Colon (tissue), 2 donors: ENCODE data around the gene LACTBL1.

Experiments
- FAIRE-seq: peaks from 2 replicates; lab custom pipeline; 2012; peaks lifted over from hg19 to GRCh38; lab: Jason Lieb, UNC
- donor health status: control.
- donor health status: control.

LACTBL1 gene

GRCh38 chr1:22944346-22945055 is 28.2 kb downstream of the LACTBL1 start:
- no peak for FAIRE-seq

DNA sequence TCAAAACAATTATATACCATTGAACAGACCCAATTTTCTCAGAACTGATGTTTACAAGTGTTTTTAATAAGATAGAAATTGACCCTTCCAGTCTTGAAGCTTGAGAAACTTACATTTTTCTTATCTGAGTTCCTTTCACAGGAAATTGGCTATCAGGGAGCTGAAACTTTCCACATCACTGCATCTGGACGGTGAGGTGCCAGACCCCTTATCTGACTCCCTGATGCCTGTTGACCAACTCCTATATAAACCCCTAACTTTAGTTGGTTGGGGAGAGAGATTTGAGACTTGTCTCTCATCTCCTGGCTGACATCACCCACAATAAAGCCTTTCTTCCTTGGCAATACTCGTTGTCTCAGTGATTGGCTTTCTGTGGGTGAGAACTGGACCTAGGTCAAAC is 31.4 kb downstream of the LACTBL1 start:
- no peak for FAIRE-seq

DNA sequence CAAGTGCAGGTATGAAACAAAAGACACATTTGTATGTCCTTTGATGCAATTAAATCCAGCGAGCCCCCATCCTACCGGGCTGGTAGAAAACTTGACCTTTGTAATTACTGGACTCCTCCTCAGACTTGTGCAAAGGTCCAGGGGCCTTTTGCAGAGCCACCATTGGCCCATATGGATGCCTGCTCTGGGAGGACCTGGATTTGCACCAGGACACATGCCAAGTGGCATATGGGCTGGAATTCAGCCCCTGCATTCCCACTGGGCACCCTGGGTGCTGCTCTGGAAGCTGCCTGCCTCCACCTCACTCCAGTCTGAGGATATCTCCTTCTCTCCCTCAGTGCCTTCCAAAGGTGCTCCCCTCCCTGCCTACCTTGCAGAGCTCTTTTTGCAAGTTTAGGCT is 36.0 kb downstream of the LACTBL1 start:
- FAIRE-seq = no peak

DNA sequence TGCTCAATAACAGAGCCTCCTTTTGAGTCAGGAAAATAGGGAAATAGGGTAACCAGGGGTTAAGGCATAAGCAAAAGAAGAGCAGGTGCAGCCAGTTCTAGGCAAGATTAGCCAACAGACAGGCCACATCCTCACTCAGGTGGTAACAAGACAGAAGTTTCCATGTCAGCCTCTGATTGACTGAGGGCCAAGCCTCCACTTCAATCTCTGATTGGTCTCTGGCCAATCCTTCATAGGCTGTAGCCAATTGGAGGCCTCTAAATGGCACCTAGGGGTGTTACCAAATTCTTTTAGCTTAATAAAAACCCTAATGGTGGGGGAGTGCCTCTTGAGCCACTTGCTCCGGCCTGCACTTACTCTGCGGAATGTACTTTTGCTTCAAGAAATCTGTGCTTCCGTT is 37.2 kb downstream of the LACTBL1 start:
- no peak for FAIRE-seq

GRCh38 chr1:22932803-22933470 is 39.7 kb downstream of the LACTBL1 start:
- FAIRE-seq = no peak

DNA sequence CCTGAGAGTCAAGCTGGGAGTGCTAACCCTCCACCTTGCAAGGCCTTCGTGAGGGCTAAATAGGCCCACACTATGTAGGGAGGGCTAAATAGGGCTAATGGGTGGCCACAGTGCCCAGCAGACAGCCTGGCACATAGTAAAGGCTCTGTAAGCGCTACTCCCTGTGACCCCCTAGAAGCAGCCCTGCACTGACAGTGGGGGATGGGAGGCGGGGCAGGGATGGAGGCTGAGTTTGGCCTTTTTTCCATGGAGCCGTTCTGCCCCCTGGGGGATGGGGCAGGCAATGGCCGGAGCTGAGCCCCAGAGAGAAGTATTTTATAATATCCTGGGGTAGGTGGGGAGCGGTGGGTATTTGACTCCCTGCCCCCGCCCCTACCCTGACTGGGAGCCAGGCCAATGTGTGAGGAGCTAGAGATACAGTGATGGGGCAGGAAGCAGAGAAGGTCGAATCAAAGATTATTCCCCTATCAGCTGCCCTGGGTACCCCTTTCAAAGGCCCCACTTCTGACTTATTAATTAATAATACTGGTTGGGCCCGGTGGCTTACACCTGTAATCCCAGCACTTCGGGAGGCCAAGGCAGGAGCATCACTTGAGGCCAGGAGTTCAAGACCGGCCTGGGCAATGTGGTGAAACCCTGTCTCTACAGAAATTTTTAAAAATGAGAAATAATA is 42.3 kb downstream of the LACTBL1 start:
- FAIRE-seq = no peak

- no peak for FAIRE-seq
Measured at GRCh38 chr1:22925111-22925510, 47.6 kb downstream of the LACTBL1 start.

- FAIRE-seq = no peak
Measured at GRCh38 chr1:22922640-22923039, 50.0 kb downstream of the LACTBL1 start.

DNA sequence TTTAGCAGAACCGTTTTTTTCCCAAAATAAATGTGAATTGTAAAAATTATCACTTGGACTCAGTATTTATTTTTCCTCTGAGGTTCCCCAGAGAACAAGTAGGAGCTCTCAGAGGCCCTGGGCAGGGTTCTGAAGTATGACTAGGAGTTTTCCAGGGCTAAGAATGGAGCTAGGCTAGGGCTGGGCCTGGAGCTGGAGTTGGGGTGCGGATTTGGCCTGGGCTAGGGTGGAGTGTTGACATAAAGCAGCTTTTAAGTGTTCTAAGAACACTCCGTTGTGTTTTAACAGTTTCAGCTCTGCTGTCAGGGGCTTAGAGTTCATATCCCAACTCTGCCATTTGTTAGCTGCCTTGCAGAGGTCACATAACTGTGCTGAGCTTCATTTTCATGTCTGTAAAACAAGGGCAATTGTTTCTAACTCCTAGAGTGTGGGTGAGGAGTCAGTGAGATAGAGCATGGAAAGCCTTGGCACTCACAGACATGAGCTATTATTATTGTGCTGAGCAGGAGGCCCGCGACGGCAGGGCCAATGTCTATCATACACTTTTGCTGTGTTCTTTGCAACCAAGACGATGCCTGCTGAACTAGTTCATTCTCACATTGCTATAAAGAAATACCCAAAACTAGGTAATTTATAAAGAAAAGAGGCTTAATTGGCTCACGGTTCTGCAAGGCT is 51.1 kb downstream of the LACTBL1 start:
- no peak for FAIRE-seq

DNA sequence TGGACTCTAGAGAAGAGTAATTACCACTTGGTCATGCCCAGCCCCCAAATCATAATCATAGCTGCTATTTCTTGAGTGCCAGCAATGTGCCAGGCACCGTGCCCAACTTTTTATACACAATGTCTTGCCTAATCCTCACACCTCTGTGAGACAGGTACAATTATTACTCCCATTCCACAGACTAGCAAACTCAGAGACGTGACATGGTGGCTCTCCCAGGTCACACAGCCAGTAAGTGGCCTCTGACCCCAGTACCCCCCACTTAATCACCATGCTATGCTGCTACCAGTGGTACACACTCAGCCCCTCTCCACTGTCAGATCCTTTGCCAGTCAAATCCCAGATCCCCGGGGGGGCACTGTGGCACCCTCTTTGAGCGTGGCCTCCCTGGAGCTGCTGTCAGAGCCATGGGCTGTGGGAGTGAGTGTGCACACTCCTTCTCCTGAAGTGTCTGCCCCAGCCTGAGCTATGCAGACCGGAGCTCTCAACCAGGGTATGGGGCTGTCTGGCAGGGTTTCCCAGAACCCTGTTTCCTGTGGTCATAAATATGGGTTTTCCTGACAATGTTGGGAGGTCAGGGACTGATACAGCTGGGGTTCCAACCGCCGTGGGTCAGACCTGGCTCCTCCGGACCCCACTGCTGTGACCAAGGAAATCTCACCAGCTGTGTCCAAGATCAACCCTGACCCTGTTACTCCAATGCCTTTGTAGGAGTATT is 51.8 kb downstream of the LACTBL1 start:
- FAIRE-seq = no peak

GRCh38 chr1:22920026-22920733 is 52.5 kb downstream of the LACTBL1 start:
- FAIRE-seq = no peak

- no peak for FAIRE-seq
Measured at GRCh38 chr1:22919341-22920025, 53.2 kb downstream of the LACTBL1 start.

DNA sequence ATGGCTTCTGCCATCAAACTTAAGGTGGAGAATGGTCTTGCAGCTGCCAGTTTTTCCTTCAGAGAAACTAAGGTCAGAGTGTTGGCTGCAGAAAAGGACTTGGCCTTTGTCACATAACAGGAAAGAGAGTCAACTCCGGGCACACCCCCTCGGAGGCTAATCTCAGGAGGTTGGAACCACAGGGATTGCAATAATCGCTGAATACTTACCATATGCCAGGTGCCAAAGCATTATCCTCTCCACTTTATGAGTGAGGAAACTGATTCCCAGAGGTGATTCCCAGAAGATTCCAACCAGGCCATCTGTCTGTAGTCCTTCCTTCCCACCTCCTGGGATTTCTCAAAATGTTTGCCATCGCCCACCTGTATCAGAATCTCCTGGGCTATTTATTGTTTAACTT is 54.0 kb downstream of the LACTBL1 start:
- no peak for FAIRE-seq

DNA sequence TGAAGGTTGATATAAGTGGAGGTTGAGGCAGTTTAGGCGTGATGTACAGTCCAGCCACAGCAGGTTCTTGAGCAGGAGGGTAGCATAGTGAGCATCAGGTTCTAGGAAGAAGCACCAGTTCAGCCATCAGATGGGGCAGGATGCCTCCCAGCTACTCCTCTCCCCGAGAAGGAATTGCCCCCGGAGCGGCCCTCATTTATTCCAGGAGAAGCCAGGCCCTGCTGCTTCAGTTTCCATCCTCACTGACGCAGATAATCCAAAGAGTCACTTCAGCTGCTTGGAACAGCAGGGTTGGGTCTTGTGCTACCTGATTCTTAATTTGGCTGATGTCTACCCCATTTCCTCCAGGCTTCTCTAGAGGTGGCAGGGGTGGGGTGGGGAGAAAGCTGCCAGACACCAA is 54.7 kb downstream of the LACTBL1 start:
- no peak for FAIRE-seq

DNA sequence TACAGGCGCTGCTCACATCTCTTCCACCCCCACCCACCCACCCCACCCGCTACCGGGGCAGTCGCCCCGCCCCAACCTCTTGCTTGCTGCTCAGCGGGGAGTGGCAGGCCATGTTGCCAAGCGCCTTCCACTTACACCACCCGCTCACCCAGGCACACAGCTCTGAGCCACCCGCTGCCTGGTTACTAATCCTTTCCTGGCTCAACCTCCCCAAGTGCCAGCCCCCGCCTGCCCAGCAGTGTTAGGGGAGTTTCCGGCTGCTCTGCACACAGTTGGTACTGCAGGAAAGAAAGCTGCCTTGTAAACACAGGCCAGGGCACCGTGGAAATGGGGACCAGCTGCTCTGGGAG is 56.2 kb downstream of the LACTBL1 start:
- FAIRE-seq = no peak

GRCh38 chr1:22915816-22916470 is 56.7 kb downstream of the LACTBL1 start:
- no peak for FAIRE-seq

- no peak for FAIRE-seq
Measured at GRCh38 chr1:22915231-22915630, 57.4 kb downstream of the LACTBL1 start.

DNA sequence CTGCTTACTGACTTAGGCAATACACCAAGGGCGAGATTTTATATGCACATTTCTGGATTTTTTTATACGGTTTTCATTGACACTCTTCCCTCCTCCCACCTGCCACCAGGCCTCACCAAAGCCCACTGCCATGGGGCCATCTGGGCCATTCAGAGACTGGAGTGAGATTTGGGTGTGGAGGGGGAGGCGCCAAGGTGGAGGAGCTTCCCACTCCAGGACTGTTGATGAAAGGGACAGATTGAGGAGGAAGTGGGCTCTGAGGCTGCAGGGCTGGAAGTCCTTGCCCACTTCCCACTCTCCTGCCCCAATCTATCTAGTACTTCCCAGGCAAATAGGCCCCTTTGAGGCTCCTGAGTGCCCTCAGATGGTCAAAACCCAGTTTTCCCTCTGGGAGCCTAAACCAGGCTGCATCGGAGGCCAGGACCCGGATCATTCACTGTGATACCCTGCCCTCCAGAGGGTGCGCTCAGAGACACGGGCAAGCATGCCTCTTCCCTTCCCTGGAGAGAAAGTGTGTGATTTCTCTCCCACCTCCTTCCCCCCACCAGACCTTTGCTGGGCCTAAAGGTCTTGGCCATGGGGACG is 57.9 kb downstream of the LACTBL1 start:
- FAIRE-seq = no peak

DNA sequence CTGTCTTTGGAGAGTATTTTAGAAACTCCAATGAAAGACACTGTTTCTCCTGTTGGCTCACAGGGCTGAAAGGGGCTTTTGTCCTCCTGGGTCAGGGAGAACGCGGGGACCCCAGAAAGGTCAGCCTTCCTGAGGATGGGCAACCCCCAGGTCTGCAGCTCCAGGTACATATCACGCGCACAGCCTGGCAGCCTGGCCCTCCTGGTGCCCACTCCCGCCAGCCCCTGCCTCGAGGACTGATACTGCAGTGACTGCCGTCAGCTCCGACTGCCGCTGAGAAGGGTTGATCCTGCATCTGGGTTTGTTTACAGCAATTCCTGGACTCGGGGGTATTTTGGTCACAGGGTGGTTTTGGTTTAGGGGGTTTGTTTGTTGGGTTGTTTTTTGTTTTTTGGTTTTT is 58.5 kb downstream of the LACTBL1 start:
- no peak for FAIRE-seq
